KOPT-K1 (cell line): Measurements from ENCODE around the gene CCDC33.

Experiments
- H3K27ac ChIP-seq: fragments of 200-600 bp; sonication (generic); 2 replicates; pipeline ENCODE4 v1.5.1; 2016; ENCODE audit warnings: antibody characterized with exemption, mild to moderate bottlenecking, low read depth, low read length; ENCODE audit not compliant: poor library complexity, severe bottlenecking
- H3K36me3 ChIP-seq: fragments of 200-600 bp; sonication (generic); 2 replicates; pipeline ENCODE4 v1.5.1; 2017; ENCODE audit warnings: antibody characterized with exemption, mild to moderate bottlenecking, low read length, moderate library complexity; ENCODE audit not compliant: insufficient read depth
- H3K9me3 ChIP-seq: fragments of 200-600 bp; sonication (generic); 2 replicates; pipeline ENCODE4 v1.5.1; 2017; ENCODE audit warnings: antibody characterized with exemption, low read length, mild to moderate bottlenecking; ENCODE audit not compliant: insufficient read depth, poor library complexity, severe bottlenecking

CCDC33 gene

GRCh38 chr15:74233851-74234597 is 2.1 kb upstream of the CCDC33 start:
- no peaks in the 10 kb centered on the region for H3K36me3 ChIP-seq
- H3K9me3 ChIP-seq: no peaks in the 10 kb centered on the region
- no peak overlapping the region for H3K27ac ChIP-seq

GRCh38 chr15:74234598-74234875 is 1.6 kb upstream of the CCDC33 start:
- no peaks in the 10 kb centered on the region for H3K36me3 ChIP-seq
- no peak overlapping the region for H3K27ac ChIP-seq
- H3K9me3 ChIP-seq: no peaks in the 10 kb centered on the region

GRCh38 chr15:74239051-74239705 is 3.1 kb downstream of the CCDC33 start:
- Histone ChIP-seq H3K36me3 (no peaks in the 10 kb centered on the region), H3K9me3 (no peaks in the 10 kb centered on the region), H3K27ac (no peak overlapping the region)

GRCh38 chr15:74240002-74240568 is 4.0 kb downstream of the CCDC33 start:
- Histone ChIP-seq H3K27ac (no peak overlapping the region), H3K36me3 (no peaks in the 10 kb centered on the region), H3K9me3 (no peaks in the 10 kb centered on the region)

DNA sequence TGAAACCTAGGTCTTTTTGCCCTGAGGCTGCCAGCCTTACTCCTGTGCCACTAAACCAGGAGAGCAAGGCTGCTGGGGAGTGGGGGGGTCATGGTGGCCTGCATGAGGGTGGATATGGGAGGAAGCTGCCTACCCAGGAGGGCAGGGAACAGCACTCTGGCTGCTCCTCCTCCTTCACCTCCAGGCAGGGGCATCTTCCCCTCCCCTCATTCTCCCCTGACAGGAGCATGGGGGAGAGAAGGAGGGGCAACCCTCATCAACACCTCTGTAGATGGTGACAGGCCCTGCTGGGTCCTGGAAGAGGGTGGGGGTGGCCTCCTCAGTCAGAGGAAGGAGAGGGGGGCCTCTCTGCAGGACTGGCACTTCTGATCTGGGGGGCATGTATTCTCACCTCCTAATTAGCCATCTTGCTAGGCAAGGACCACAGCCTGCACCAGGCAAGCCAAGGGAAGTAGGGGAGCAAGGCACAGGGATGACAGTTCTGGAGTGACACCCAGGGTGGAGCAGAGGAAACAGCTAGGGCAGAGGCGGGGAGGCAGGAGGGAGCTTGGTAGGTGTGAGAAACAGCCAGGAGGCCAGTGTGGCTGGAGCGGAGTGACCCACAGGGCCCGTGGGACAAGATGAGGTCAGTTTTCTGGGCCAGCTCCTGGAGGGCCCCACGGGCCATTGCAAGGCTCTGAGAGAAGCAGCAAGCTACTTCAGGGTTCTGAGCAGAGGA is 4.9 kb downstream of the CCDC33 start:
- Histone ChIP-seq H3K27ac (no peak overlapping the region), H3K36me3 (no peaks in the 10 kb centered on the region), H3K9me3 (no peaks in the 10 kb centered on the region)

DNA sequence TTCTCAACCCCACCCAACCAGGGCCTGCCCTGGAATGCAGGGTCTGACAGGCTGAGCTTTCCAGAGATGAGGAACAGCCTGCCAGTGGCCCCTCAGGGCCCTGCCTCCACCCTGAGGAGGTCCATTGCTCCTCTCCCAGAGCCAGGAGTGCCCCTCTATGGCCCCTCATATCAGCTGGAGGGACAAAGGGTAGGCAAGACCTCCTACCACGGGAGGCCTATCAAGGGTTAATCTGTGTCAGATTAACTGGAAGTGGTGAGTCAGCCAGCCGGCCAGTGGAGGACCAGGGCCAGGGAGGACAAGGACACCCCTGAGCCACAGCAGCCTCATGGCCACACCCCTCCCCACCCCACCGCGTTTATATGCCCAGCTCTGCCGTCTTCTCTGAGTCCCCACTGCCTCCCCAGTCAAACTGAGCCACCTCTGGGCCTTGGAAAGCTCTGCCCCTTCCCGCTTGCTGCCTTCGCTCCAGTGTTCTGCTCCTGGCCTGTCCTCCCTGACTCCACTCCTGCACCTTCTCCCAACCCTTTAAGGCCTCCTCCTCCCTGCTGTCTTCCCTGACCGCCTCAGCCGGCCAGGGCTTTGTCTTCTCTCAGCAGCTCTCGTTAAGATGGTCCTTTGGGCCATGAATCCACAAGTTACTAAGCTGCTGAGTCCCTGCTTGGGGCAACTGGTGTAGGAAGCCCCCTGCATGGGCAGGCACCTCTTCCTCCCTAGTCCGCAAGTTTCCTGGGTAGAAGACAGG is 6.5 kb downstream of the CCDC33 start:
- Histone ChIP-seq H3K9me3 (no peaks in the 10 kb centered on the region), H3K27ac (no peak overlapping the region), H3K36me3 (no peaks in the 10 kb centered on the region)

GRCh38 chr15:74243431-74243830 is 7.3 kb downstream of the CCDC33 start:
- no peaks in the 10 kb centered on the region for H3K9me3 ChIP-seq
- H3K36me3 ChIP-seq: no peaks in the 10 kb centered on the region
- H3K27ac ChIP-seq: no peak overlapping the region

- no peaks in the 10 kb centered on the region for H3K36me3 ChIP-seq
- peak overlapping the region; percentile 13 for H3K27ac ChIP-seq
- H3K9me3 ChIP-seq: no peaks in the 10 kb centered on the region
Measured at GRCh38 chr15:74244822-74245341, 8.8 kb downstream of the CCDC33 start.

DNA sequence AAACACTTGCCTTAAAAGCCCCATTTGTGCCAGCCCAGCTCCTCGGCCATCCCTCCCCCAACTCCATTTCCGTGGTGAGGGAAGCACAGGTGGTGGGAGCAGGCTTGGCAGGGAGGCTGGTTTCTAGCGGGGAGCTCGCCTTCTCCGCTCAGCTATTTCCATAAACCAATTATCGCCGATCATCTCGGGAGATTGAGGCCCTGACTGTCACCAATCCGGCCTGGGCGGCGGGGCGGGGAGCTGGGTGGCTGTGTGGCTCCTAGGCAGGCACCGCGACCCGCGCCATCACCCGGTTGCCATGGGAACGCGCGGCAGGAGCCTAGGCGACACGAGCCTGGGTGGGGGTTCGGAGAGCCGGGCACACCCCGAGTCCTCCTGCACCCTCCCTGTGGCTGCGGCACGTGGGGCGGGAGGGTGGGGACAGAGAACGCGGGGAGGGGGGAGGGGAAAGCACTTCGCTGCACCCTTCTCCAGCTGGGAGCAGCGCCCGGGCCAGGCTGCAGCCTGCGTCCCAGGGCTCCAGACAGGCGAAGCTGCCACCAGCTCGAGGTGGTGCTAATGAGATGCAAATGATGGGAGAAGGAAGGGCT is 9.3 kb downstream of the CCDC33 start:
- H3K27ac ChIP-seq: peak overlapping the region; percentile 13
- no peaks in the 10 kb centered on the region for H3K36me3 ChIP-seq
- no peaks in the 10 kb centered on the region for H3K9me3 ChIP-seq

DNA sequence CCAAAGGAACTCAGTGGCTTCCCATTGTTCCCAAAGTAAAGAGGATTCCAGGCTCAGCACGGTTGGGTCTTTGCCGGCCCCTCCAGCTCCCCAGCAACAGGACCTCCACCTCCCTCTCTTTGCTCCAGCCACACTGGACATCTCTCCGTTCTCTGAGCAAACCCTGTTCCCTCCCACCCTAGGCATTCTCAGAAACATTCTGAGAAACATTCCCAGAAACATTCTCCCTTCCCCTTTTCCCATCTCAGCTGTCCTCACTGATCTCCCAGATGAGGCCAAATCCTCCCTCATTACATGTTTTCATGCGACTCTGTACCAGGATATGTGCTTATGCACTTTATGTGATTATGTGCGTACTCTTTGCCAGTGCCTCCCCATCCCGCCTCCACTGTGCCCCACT is 14.1 kb downstream of the CCDC33 start:
- Histone ChIP-seq H3K27ac (no peak overlapping the region), H3K9me3 (no peaks in the 10 kb centered on the region), H3K36me3 (no peaks in the 10 kb centered on the region)

GRCh38 chr15:74251131-74251811 is 15.1 kb downstream of the CCDC33 start:
- Histone ChIP-seq H3K9me3 (no peaks in the 10 kb centered on the region), H3K27ac (no peak overlapping the region), H3K36me3 (no peaks in the 10 kb centered on the region)

GRCh38 chr15:74252291-74252690 is 16.2 kb downstream of the CCDC33 start:
- no peaks in the 10 kb centered on the region for H3K9me3 ChIP-seq
- no peak overlapping the region for H3K27ac ChIP-seq

DNA sequence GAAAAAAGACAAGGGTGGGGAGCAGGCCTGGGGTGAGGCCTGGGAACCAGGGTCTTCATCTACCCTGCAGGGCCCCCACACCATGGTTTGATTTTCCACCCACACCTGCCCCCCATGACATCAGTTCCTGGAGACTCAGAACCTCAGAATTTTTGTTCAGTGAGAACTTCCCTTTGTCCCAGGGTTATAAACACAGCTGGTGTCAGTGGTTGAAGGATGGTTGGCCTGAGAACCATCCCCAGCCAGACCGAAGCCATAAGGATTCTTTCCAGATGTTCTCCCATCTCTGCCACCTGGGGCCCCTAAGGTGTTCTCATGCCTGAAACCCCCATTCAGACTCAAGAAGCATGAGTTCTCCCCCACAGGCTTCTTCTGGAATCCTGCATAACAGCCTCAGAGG is 16.6 kb downstream of the CCDC33 start:
- Histone ChIP-seq H3K9me3 (no peaks in the 10 kb centered on the region), H3K27ac (no peak overlapping the region), H3K36me3 (no peaks in the 10 kb centered on the region)

More at GRCh38 chr15:74252291-74252690, 16.2 kb downstream of the CCDC33 start:
- H3K36me3 ChIP-seq: no peaks in the 10 kb centered on the region
